MCF 10A (cell line): ENCODE measurements around the gene LIN28A. TPM values are rescaled to one million over a fixed set of nuclear protein-coding genes. Genes with fewer than 3 reads are reported as not detected.

ENCODE experiments used
- BruUV-seq: library from RNA; stranded (reverse); fragments of 400-500 nt; replicated peaks from 2 replicates; lab custom pipeline; 2021; lab: Mats Ljungman, UMichigan
- CTCF ChIA-PET: fragments of 300-600 bp; sonication (Branson Sonifier 250); formaldehyde crosslinking; extraction: SDS; loops from one replicate; lab custom pipeline; 2021; ENCODE audit warnings: antibody characterized with exemption, inconsistent platforms; lab: Yijun Ruan, JAX
- POLR2A ChIA-PET: fragments of 300-600, 350-650 bp; sonication (Branson Sonifier 250); formaldehyde crosslinking; extraction: SDS; loops from one replicate; lab custom pipeline; 2020; ENCODE audit warnings: antibody characterized with exemption, inconsistent platforms; lab: Yijun Ruan, JAX
- DNase-seq: peaks from one replicate; pipeline ENCODE4 v3.0.0-alpha.2; 2018; ENCODE audit not compliant: unreplicated experiment
- H3K27ac Mint-ChIP-seq: one replicate; pipeline ENCODE4 v1.8.0; 2022; ENCODE audit warnings: mild to moderate bottlenecking, low read depth, mixed read lengths; ENCODE audit not compliant: unreplicated experiment
- H3K27me3 Mint-ChIP-seq: one replicate; pipeline ENCODE4 v1.8.0; 2022; ENCODE audit warnings: mixed read lengths; ENCODE audit not compliant: insufficient read depth, unreplicated experiment
- H3K36me3 Mint-ChIP-seq: one replicate; pipeline ENCODE4 v1.8.0; 2022; ENCODE audit warnings: mild to moderate bottlenecking, moderate library complexity, mixed read lengths; ENCODE audit not compliant: insufficient read depth, unreplicated experiment
- H3K4me1 Mint-ChIP-seq: one replicate; pipeline ENCODE4 v1.8.0; 2022; ENCODE audit warnings: mixed read lengths; ENCODE audit not compliant: insufficient read depth, unreplicated experiment
- H3K4me3 Mint-ChIP-seq: one replicate; pipeline ENCODE4 v1.8.0; 2022; ENCODE audit warnings: mild to moderate bottlenecking, moderate library complexity, mixed read lengths; ENCODE audit not compliant: unreplicated experiment
- H3K9me3 Mint-ChIP-seq: one replicate; pipeline ENCODE4 v1.8.0; 2022; ENCODE audit warnings: mixed read lengths; ENCODE audit not compliant: unreplicated experiment
- intact Hi-C: fragments of 100-400 bp; cut with micrococcal nuclease; formaldehyde crosslinking; loops from 2 replicates; pipeline ENCODE4 v1.14.1; 2022
- total RNA-seq: library from RNA; stranded (reverse); gene quantifications from 2 replicates; pipeline ENCODE4 v1.2.3, GENCODE V29; 2022
- TF ChIP-seq, protein P1 (sequence below): fragments of 200-600 bp; IDR thresholded peaks from one replicate; pipeline ENCODE4 v1.8.0; 2022; ENCODE audit warnings: antibody characterized with exemption, mild to moderate bottlenecking; ENCODE audit not compliant: unreplicated experiment

The LIN28A gene
- total RNA-seq, 1 experiment from 2014 or later: not detected

- POLR2A ChIA-PET: interaction anchor here (1.0 kb wide), 1 partner anchor 22 kb away, joined by 3 read pairs; no protein-coding TSS in a partner anchor
These were observed 67.5 kb downstream of the LIN28A start for GRCh38 chr1:26478159-26478558.

DNA sequence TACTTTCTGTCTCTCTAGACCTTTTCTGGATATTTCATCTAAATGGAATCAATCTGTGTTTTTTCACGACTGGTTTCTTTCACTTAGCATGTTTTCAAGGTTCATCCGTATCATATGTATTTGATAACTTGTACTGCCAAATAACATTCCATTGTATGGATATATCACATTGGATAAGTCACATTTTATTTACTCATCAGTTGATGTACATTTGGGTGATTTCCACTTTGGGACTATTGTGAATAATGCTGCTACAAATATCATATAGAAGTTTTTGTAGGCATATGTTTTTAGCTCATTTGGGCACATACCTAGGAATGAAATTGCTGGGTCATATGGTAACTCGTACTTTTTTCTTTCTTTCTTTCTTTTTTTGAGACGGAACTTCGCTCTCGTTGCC, 68.4 kb downstream of the LIN28A start:
- Mint-ChIP-seq H3K9me3 (no peaks in the 10 kb centered on the region), H3K36me3 (peaks cover 36% of the 10 kb centered on the region), H3K4me1 (no peaks in the 10 kb centered on the region), H3K27ac (no peak overlapping the region), H3K27me3 (no peaks in the 10 kb centered on the region), H3K4me3 (no peak overlapping the region)
- no peak for DNase-seq
- intact Hi-C loops: no loop called here
- TF ChIP-seq, protein P1, sequence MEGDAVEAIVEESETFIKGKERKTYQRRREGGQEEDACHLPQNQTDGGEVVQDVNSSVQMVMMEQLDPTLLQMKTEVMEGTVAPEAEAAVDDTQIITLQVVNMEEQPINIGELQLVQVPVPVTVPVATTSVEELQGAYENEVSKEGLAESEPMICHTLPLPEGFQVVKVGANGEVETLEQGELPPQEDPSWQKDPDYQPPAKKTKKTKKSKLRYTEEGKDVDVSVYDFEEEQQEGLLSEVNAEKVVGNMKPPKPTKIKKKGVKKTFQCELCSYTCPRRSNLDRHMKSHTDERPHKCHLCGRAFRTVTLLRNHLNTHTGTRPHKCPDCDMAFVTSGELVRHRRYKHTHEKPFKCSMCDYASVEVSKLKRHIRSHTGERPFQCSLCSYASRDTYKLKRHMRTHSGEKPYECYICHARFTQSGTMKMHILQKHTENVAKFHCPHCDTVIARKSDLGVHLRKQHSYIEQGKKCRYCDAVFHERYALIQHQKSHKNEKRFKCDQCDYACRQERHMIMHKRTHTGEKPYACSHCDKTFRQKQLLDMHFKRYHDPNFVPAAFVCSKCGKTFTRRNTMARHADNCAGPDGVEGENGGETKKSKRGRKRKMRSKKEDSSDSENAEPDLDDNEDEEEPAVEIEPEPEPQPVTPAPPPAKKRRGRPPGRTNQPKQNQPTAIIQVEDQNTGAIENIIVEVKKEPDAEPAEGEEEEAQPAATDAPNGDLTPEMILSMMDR: no peak
- BruUV-seq: no TSS peak
- ChIA-PET CTCF (interaction anchor here (1.6 kb wide), 1 partner anchor 21 kb away, joined by 4 read pairs; no protein-coding TSS in a partner anchor), POLR2A (interaction anchor here (0.6 to 1.0 kb wide), 3 partner anchors 10 to 50 kb away, joined by 3 to 4 read pairs (median 3); partner anchors contain the start of gene RPS6KA1)

More at GRCh38 chr1:26478159-26478558, 67.5 kb downstream of the LIN28A start:
- intact Hi-C loops: no loop called here
- Mint-ChIP-seq H3K4me1 (no peaks in the 10 kb centered on the region), H3K36me3 (peaks cover 44% of the 10 kb centered on the region), H3K9me3 (no peaks in the 10 kb centered on the region), H3K4me3 (no peak overlapping the region), H3K27me3 (no peaks in the 10 kb centered on the region), H3K27ac (no peak overlapping the region)
- TF ChIP-seq, protein P1: no peak
- no peak for DNase-seq
- no TSS peak for BruUV-seq
- CTCF ChIA-PET: no interaction called here

Other genes with a start within 250 kb of the LIN28A start
- not detected in 2 replicates for gene C1orf232, start 241.9 kb upstream of the LIN28A start, total RNA-seq
- 61.5 and 82.6 TPM in 2 replicates for gene ZNF593, start 240.9 kb upstream of the LIN28A start, total RNA-seq
- not detected in 2 replicates for gene ZNF593OS, start 239.0 kb upstream of the LIN28A start, total RNA-seq
- 31.0 and 35.5 TPM in 2 replicates for gene CNKSR1, start 233.3 kb upstream of the LIN28A start, total RNA-seq
- not detected in 2 replicates for gene CATSPER4, start 220.2 kb upstream of the LIN28A start, total RNA-seq
- gene CEP85, start 176.6 kb upstream of the LIN28A start, total RNA-seq: 11.1 and 12.2 TPM in 2 replicates
- 133 and 170 TPM in 2 replicates for gene SH3BGRL3, start 130.7 kb upstream of the LIN28A start, total RNA-seq
- 17.7 and 20.3 TPM in 2 replicates for gene UBXN11, start 104.2 kb upstream of the LIN28A start, total RNA-seq
- not detected in 2 replicates for gene CD52, start 92.9 kb upstream of the LIN28A start, total RNA-seq
- 8.6 and 14.2 TPM in 2 replicates for gene CRYBG2, start 56.7 kb upstream of the LIN28A start, total RNA-seq
- gene ZNF683, start 38.1 kb upstream of the LIN28A start, total RNA-seq: not detected in 2 replicates
- 48.2 and 56.2 TPM in 2 replicates for gene DHDDS, start 21.5 kb downstream of the LIN28A start, total RNA-seq
- 302 and 364 TPM in 2 replicates for gene HMGN2, start 61.6 kb downstream of the LIN28A start, total RNA-seq
- gene RPS6KA1, start 118.9 kb downstream of the LIN28A start, total RNA-seq: 43.9 and 50.9 TPM in 2 replicates